Activated CD8-positive, alpha-beta memory T cell treated with anti-CD3 and anti-CD28 coated beads for 4 hours (primary cell): ENCODE results near the gene DPP10.

Experiments
- DNase-seq, 2 donors: peaks; one replicate each; pipeline ENCODE4 v3.0.0-alpha.2; 2020; ENCODE audit warnings: low read depth in 2 of 2

The DPP10 gene

DNA sequence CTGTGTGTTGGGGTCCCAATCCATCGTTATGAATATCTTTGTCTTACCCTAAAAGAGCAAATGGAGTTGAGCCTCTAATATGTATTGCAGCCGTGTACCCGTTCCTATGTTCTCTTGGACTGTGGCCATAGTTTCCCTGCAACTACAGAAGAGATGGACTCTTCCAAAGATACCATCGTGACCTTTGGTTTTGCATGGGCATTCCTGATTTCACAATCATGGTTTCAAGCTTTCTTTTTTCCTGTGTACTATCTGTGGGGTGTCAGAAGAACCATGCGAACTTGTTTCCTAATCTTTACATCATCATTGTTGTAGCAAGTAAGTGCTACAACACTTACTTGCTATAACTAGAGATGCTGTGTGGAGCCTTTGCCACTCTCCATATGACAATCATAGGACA lies 1295.7 kb downstream of the DPP10 start:
- DNase-seq, result no peak

DNA sequence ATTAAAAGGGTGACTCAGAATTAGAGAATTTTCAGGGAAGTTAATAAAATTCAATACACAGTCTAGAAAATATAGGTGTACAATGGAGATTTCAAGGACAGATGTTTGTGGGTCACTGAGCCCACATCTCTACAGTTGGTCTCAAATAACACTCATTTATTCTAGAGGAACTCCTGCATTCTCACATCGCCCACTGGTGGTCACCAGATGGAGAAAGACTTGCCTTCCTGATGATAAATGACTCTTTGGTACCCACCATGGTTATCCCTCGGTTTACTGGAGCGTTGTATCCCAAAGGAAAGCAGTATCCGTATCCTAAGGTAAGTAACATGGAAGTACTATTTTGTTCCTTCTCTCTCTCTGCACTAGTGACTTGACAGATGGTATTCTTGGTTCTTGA lies 1297.1 kb downstream of the DPP10 start:
- DNase-seq, result no peak

DNA sequence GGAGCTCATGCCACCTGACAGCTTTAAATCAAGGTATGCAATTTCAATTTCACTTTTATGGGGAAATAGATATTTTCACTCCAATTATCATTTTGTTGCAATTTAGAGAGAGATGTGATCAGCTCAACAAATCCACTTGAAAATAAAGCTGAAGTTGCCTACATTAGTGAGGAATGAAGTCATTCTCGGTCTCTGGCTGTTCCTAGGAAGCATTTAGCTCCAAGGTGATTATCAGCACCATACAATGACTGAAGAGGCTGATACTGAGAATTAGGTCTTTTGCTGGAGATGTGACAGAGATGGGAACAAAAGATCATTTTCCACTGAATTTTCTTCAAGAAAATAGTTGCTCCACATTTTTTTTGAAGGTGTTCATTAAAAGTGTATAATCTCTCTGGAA lies 1303.7 kb downstream of the DPP10 start:
- DNase-seq, result no peak

DNA sequence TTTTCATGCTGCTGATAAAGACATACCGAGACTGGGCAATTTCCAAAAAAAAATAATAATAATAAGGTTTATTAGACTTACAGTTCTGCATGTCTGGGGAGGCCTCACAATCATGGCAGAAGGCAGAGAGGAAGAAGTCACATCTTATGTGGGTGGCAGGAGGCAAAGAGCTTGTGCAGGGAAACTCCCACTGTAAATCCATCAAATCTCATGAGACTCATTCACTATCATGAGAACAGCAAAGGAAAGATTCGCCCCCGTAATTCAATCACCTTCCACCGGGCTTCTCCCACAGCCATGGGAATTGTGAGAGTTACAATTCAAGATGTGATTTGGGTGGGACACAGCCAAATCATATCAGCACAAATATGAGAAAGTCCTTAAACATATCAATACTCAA lies 1314.8 kb downstream of the DPP10 start:
- DNase-seq, result no peak

DNA sequence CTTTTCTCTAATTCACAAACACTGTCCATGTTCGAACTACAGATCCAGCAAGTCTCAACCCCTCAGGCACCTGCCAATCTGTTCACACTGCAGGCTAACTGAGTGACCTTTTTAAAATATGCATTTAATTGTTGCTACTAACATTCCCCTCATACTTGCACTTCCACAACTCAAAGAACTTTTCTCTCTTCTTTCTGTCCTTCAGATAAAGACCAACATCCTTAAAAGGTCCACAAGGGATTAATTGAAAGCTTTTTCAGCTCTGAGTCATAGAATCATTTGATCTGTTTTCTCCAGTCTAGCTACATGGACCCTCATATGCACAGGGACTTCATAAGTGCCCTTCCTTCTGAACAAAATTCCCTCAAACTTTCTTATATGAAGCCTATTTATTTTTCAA lies 1321.2 kb downstream of the DPP10 start:
- DNase-seq, result no peak

DNA sequence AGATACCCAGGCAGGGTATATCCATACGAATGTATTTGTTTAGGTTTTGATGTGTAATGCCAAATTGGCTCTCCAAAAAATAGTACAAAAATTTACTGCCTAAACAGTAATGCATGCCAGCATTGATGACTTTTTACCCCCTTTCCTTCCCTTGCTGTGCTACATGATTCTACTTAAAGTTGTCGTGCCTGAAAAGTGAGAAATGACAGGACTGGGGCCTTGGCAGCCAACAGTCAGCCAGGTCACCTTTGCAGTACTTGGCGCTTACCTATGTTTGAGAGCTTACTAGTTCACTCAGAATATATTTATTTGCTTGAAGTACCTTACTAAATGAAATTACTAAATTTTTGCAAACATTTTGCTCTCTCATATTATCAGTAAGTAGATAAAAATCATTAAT lies 1329.1 kb downstream of the DPP10 start:
- DNase-seq, result no peak

DNA sequence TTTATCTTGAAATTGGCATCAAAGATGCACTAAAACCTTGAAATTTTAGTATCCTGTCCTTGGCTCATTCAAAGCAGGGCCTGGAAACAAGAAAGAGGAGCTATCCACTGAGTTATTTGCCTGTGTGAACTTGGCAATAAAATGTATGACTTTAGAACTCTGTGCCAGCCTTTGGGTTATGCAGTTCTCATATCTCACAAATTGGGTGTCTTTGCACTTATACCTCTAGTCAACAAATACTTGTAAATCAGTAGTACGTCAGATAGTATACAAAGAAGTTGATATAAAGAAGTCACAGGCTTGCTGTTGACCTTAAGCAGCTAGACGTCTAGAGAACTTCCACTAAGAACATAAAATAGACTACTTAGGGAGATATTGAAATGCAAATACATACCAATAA lies 1331.9 kb downstream of the DPP10 start:
- DNase-seq, result no peak

DNA sequence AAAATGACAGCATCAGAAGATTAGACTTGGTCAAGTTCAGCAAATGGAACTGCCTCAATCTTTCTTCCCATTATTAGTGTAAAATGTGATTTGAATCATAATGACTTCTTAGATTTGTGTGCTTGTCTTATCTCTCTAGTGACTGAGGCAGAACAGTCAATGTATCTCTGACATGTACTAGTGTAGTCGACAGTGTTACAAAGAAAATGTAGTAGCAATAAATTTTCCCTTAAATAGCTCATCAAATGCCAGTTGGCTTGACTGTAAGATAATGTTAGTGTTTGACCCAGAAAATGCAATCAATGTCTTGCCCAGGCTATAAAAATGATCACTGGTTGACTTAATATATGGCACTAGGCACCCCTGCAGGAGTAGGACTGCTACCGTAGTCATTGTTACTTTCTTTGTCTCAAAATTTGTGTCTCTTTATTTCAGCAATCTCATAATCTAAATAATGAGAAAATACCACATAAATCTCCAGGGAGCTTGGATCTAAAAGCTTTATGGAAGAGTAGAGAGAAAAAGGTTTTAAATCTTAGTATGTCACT lies 1336.7 kb downstream of the DPP10 start:
- DNase-seq, result no peak

DNA sequence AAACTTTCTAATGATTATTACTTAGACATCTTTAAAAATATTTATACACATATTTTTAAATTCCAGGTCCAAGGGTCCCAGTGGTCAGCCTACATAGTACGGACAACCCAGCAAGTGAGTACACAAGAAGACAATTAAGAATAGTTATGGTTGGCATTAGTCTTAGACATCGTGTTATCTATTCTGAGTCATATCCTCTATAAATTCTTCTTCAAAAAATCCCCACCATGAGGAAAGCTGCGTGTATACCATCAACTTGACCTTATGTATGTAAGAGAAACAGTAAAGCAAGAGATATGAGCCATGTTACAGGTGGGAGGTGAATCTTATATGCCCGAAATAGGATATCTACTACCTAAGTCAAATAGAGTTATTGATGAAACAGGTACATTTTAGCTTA lies 1339.8 kb downstream of the DPP10 start:
- DNase-seq, result no peak

DNA sequence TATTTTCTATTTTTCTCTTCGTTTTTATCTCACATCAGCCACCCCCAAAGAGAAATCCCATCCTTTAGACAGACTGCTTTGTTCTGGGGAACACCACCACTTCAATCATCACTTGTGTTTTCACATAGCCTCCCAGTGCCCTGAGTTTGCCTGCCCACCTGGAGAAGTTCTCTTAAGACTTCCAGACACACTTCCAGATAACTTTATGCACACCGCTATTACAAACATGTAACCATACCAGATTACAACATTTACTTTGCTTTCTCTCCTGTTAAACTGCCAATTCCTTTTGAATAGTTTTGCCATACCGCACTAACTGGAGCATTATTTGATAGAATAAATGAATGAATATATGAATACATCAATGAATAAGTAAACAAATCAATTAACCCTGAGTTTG lies 1353.6 kb downstream of the DPP10 start:
- no peak for DNase-seq

DNA sequence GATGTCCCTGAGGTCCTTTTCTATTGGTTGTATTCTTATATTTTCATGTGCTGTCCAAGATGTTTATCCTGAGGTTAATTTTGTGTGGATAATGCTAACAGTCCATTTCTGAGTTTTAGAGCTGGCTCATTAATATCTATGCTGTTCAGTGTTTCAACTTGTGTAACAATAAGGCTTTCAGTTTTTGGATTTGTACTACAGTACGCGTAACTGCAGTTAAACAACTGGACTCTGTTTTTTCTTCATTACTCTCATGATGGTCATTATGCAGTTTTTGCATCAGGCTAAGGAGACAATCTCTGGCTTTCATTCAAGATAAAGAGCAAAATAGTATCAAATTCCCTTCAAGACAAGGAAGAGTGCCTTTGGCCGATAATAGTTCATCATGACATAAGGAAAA lies 1364.8 kb downstream of the DPP10 start:
- no peak for DNase-seq

DNA sequence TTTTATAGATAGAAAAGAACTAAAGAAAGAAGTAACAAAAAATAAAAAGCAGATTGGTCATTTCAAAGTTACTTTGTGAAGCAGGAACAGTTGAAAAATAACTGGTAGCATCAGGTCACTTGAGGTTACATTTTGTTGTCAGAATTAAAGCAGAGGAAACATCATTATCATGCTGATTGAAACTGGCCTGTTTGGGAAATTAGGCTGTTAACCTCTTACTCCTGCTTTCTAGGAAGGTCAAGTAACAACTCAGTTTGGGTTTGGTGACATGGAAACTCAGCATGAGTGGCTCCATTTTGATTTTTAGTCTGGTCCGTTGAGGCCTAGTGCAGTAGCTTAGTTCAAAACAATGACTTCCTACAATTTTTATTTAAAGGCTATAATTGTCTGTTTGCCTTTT lies 1383.5 kb downstream of the DPP10 start:
- no peak for DNase-seq

DNA sequence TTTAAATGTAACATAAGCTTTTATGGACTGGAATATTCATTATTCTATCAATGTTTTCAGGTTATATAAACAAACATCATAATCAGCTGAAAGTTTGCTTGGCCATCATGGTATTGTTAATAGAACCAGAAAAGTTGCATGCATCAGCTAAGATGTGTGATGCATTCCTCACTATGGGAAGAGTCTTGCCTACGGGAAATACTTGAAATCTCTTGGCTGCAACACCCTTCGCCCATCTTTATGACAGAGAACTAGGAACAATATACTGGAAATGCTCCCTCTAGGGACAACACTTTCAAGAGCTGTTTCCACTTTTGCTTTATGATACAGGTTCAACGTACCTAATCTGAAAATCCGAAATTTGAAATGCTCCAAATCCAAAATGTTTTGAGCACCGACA lies 1390.8 kb downstream of the DPP10 start:
- no peak for DNase-seq

DNA sequence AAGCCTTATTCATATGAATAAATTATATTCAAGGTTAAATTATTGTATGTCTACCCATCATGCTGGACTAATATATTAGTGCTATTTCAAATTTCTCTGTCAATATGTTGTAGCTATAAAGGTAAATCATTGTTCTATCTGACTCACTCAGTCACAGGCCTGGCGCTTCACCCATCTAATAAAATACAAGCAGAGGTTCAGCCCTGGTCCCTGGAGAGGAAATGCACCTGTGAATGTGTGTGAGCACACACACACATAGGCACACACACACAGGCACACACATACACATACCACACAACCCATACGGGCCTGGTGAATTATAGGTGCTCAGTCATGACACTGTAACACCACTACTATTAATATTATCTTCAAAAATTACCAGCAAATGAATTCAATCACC lies 1396.1 kb downstream of the DPP10 start:
- no peak for DNase-seq

DNA sequence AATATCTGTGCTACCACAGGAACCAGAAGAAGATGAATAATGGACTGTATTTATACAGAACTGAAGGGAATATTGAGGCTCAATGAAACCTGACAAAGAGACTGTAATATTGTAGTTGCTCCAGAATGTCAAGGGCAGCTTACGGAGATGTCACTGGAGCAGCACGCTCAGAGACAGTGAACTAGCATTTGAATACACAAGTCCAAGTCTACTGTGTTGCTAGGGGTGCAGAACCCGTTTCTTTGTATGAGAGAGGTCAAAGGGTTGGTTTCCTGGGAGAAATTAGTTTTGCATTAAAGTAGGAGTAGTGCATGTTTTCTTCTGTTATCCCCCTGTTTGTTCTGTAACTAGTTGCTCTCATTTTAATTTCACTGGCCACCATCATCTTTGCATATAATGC lies 1399.9 kb downstream of the DPP10 start:
- DNase-seq, result no peak

DNA sequence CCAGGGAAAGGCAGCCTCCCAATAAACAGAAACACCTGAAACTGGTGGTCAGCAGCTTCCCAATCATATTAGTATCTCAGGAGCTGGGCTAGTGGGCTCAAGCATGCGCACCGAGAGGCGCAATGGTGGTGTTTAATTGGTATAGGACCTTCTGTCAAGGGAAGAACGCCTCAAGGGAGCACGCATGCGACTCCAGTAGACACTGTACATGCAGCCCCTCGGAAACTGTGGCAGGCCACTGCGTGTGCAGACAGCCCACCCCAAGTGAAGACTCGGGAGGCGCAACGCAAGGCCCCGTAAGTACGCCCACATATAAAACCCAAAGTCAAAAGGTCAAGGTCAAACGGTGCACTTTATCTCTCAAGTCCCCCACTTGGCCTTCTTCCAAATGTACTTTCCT lies 1405.8 kb downstream of the DPP10 start:
- no peak for DNase-seq

DNA sequence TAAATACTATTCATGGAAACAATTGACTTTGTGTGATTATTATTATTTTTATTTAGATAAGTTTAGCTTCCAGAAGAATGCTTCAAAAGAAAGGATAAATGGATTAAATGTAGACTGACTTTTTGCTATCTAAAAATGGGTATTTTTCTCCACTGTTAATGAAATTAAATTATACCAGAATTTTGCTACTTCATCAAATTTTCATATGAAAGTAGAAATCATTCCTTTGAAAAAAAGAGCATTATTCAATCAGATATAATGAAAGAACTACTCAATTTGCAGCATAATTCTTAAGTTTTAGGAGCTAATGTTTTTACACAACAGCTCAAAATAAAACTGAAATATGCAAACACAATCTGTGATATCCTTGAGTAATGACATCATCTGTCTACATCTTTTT lies 1424.6 kb downstream of the DPP10 start:
- no peak for DNase-seq

DNA sequence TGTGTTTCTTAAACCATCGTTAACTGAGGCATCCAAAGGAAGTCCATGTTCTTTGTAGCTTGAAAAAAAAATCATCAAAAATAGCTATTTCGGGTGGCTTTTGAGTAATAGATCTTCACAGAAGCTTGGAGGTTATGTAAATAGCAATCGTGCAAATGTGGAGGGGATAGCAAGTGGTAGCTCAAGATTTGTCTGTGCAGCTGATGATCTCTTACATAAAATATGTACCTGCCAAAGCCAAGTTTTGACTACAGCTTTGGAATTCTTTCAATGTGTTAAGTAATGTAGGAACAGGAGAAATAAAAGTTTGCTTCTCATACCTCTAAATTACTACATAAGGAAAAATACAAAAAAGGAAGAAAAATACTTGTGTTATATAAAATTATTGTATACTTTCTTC lies 1432.0 kb downstream of the DPP10 start:
- DNase-seq, result no peak

DNA sequence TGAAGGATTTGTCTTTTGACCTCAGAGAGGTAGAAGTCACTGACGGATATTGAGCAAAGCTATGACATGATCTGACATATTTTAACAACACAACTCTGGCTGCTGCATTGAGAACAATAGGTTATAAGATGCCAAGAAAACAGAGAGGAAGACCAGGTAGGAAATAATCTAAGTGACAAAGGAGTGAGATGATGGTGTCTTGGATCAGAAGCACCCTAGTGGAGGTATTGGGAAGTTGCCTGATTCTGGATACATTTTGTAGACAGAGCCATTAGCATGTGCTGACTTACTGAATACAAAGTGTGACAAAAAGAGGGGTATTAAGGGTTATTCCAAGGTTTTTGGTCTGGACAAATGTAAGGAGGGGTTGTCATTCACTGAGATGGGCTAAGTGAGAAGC lies 1438.1 kb downstream of the DPP10 start:
- no peak for DNase-seq

DNA sequence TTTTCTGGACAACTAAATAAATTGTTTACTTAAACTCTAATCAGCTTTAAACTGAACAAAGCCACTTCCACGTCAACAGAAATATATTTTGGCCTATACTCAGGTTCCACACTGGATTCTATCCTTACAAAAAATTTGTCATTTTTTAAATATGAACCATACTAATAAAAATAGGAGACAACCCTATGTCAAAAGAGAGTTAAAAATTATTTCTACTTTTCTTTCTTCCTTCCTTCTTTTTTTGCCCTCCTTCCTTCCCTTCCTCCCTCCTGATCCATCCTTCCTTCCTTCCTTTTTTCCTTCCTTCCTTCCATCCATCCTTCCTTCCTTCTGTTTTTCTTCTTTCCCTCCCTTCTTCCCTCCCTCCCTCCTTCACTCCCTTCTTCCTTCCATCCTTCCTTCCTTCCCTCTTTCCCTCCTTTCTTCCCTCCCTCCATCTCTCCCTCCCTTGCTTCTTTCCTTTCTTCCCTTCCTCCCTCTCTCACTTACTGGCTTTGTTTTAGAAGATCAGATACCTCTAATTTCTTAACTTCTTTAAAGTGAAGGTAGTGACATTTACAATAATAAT lies 1444.9 kb downstream of the DPP10 start:
- no peak for DNase-seq
